GM12864 (cell line): Measurements from ENCODE around the gene ANGPTL2.

Experiments used
- DNase-seq: peaks from one replicate; pipeline ENCODE4 v3.0.0-alpha.2; 2011; ENCODE audit warnings: low read depth
- H3K4me3 ChIP-seq: 2 replicates; pipeline ENCODE4 v1.5.1; 2011; ENCODE audit warnings: mild to moderate bottlenecking, low read depth, low read length, control low read depth
- TF ChIP-seq, protein P1 (sequence below): IDR thresholded peaks from 2 replicates; pipeline ENCODE4 v1.5.1; 2011; ENCODE audit warnings: low read depth, mild to moderate bottlenecking, moderate library complexity, low read length, control low read depth, inconsistent platforms; ENCODE audit errors: missing control alignments

The ANGPTL2 gene

DNA sequence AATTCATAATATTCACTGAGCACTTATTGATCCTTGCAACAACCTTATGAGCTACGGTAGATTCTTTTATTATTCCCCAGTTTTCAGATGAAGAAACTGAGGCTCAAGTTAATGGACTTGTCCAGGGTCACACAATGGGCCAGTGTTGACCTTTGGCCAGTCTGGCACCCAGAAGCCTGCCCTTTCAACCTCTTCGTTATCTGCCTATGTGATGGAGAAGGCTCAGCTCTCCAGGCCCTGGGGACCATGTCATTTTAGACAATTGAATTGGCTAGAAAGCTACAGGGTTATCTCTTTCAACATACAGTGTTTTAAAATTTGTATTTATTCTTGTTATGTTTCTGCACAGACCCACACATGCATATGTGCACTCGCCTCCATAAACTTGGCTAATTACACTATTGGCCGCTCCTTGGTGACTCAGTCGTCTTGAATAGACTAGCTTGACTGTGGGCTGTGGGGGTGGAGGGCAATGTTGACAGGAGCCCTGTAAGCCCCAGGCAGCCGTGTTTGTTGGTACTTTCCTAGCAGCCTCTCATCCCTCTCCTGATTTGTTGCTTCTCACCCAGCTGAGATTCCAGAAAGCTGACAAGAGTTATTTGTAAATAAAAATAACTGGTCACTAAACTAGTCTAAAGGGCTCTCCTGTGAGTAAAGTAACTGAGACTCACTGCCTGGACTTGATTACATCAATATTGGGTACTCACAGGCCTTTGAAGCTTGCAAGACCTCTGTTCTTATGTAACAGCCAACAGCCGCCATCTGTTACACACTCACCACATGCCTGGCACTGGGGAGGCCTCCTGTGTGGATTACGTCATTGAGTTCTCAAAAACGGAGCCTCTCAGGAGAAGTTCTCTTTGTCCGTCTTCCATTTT, 8.5 kb upstream of the ANGPTL2 start:
- no peak for DNase-seq
- no peak overlapping the region for H3K4me3 ChIP-seq
- TF ChIP-seq, protein P1, sequence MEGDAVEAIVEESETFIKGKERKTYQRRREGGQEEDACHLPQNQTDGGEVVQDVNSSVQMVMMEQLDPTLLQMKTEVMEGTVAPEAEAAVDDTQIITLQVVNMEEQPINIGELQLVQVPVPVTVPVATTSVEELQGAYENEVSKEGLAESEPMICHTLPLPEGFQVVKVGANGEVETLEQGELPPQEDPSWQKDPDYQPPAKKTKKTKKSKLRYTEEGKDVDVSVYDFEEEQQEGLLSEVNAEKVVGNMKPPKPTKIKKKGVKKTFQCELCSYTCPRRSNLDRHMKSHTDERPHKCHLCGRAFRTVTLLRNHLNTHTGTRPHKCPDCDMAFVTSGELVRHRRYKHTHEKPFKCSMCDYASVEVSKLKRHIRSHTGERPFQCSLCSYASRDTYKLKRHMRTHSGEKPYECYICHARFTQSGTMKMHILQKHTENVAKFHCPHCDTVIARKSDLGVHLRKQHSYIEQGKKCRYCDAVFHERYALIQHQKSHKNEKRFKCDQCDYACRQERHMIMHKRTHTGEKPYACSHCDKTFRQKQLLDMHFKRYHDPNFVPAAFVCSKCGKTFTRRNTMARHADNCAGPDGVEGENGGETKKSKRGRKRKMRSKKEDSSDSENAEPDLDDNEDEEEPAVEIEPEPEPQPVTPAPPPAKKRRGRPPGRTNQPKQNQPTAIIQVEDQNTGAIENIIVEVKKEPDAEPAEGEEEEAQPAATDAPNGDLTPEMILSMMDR = no peak

DNA sequence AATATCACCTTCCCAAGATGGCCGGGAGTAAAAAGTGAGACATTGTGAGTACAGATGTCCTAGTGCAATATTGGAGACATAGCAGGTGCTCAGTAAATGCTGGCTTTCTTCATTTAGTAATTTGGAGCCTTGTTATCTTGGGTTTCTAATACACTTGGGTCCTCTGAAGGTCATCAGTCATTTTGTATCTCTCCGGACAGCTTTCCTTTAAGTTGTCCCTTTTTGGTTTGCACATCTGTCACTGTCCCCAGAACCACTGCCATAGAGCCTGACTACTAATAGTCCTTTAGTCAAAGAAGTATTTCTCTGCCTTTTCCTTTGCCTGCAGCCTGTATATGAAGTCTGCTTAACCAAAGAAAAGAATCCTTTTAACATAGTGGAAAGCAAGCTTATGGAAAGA, 7.8 kb upstream of the ANGPTL2 start:
- DNase-seq = no peak
- TF ChIP-seq, protein P1 = no peak
- H3K4me3 ChIP-seq = no peak overlapping the region

DNA sequence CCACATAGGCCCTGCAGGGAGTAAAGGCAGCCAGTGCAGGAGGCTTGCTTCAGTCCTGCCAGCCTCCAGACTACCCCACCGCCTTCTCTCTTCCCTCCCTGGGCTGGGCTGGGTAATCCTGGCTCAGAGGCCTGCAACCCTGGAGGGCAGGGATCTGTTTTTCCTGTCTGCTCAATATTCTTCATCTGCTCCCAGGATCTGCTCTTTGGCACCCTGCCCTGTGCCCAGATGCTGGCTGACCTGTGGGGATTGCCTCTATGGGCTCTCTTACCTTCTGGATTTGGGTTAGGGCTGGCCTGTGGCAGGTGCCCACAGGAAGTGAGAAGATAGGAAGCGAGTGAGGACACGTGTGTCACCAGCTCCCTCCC, 7.3 kb upstream of the ANGPTL2 start:
- TF ChIP-seq, protein P1 = no peak
- H3K4me3 ChIP-seq = no peak overlapping the region
- no peak for DNase-seq

DNA sequence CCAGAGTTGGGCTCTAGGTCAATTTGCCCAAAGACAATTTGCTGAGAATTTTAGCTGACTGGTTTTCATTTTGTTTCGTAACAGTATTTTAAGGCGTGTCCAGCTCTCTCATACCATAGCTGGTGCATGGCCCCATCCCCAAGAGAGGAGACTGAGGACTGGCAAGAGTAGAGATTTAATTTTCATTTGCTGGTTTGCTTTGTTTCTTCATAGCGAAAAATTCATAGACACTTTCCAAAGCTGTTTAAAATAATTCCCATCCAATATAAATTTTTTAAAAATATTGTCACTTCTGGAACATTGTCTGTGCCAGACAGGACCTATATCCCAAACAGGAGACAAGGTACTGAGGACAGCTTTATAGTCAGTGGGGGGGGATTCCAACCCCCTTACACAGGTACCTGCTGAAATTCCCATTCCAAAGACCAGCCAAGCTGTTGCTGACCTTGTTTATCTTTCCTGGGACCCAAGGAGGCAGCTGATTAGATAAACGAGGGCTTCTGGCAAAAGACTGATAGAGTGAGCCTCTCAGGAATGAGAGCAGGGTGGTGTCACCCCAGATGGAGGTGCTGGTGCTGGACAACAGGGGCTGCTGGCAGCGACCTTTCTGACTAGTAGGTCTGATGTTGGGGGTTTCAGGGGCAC, 6.8 kb upstream of the ANGPTL2 start:
- DNase-seq = no peak
- TF ChIP-seq, protein P1 = no peak
- no peak overlapping the region for H3K4me3 ChIP-seq

DNA sequence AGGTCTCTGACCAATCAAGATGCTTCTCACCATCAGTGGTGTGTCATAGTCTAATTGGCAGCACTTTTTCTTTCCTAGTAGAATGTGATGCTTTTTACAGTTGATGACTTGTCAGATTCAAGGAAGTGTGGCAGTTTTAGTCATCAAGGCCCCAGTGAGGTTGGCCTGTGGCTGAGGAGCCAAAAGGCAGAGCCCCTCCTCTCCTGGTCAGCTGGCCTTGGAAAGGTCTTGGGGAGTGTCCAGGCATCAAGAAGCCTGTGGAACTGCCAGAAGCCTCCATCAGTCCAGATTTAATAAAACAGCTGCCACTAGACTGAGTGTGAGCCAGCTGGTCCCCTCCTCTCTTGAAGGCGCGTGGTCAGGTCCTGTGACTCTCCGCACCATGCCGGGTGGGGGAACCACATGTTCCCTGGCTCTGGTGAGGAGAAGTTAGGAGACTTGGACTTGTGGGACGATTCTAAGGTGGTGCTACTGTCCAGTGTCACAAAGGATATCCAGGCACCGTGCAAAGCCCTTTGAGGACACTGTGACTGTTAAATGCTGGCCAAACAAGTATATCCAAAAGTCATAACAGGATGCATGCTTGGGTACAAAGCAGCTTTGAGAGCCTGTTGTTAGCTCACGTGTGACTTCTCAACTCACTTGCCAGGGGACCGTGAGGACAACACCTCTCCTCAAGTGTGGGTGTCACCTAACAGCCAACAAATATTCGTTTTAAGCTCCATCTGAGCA, 6.1 kb upstream of the ANGPTL2 start:
- DNase-seq = no peak
- TF ChIP-seq, protein P1 = no peak

DNA sequence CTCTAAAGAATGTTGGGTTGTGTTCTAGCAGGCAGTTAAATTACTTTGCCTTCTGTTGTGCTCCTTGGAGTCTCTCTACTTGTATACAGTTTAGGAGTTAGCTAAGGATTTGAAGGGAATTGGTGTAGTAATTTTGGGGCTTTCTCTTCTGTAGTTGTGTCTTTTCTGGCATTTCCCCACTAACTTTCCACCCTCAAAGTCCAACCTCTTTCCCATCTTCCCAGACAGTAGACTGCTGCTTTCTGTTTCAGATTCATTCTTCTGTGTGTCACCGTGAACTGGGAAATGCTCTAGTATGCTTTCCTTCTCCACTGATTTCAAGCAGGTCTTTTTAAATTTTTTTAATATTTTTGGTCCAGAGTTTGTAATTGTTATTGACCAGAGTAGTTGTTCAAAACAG, 4.5 kb upstream of the ANGPTL2 start:
- TF ChIP-seq, protein P1 = no peak
- no peak for DNase-seq
- no peak overlapping the region for H3K4me3 ChIP-seq

More for the DNA sequence above, 6.1 kb upstream of the ANGPTL2 start:
- H3K4me3 ChIP-seq = no peak overlapping the region
